Stimulated activated CD4-positive, alpha-beta T cell treated with anti-CD3 and anti-CD28 coated beads, Interleukin-2, amount 100 ng/mL, for 24 hours (primary cell): ENCODE data around the gene C13orf42.

ENCODE experiments used
- DNase-seq, 2 donors: peaks; one replicate each; pipeline ENCODE4 v3.0.0-alpha.2; 2020

Gene C13orf42

DNA sequence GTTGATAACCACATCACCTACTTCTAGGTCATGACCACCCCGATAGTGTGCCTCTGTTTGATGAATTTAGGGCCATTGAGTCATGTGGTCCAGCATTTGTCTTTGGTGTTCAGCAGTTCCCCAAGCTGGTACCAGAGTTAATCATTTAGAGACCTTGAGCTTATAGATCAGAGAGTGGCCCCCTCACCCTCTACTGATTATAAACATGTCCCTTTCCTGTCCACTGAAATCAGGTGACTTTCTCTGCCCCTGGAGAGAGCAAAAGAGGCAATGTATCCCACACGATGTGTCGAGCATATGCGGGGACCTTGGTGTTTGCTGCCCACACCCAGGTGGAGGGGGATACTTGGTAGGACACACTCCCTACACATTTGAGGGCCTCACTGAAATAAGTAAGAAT, 46.3 kb downstream of the C13orf42 start:
- no peak for DNase-seq

DNA sequence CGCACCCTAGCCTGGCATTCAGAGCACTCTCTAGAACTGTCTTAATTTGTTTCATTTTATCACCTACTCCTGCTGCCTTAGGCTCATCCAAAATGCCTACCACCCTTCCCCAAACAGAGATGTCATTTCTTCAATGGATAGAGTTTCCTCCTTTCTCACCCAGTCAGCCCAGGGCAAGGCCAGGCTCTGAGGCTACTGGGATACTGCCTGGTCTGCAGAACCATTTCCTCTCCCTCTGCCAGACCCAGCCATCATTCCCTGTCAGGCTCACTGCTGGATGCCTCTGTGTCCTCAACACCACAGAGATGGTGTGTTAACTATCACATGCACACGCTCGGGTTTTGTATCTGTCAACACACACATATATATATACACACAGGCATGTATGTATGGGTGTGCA, 47.2 kb downstream of the C13orf42 start:
- DNase-seq = no peak

DNA sequence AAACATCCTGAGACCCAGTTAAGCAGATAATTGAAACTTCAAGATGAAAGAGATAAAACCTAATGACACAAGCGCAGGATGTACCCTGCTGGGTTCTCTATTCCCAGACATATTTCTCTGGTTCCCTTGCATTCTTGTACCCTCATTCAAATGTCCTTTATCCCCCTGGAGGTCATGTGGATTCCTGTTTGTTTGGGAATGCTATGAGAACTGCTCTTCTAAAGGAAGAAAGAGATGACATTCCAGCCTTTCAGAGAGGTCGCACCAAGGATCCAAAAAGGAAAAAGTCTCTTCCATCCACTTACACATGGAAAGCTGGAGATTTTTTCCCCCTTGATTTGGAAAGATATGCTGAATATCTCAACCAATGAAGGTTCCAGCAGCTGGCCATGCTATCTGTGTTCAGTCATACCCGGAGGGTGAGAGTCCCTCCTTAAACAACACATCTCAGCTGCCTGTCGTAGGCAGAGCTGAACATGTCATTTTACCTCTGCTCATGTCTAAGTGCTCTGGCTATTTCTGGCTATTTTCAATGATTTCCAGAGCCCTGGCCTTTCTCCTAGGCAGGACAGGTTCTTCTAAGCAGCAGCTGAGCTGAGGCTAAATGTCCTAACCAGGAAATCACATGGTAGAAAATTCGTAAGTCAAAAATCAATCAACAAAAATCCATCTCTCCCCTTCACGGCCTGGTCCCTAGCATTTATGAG, 52.5 kb downstream of the C13orf42 start:
- no peak for DNase-seq

DNA sequence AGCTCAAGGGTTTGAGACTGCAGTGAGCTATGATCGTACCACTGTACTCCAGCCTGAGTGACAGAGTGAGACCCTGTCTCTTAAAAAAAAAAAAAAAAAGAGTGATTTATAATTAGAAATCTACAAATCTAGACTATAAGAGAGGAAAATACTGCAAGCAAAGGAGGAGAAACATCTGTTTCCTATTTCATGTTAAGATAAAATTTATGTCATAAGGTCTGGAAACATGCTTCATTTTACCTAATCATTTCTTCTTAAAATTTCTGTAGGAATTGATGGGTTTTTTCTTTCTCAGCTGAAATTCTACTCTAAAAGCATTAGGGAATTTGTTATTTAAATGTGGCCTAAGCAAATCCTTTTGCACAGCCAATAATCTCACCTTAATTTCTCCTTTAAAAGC, 53.2 kb downstream of the C13orf42 start:
- no peak for DNase-seq

DNA sequence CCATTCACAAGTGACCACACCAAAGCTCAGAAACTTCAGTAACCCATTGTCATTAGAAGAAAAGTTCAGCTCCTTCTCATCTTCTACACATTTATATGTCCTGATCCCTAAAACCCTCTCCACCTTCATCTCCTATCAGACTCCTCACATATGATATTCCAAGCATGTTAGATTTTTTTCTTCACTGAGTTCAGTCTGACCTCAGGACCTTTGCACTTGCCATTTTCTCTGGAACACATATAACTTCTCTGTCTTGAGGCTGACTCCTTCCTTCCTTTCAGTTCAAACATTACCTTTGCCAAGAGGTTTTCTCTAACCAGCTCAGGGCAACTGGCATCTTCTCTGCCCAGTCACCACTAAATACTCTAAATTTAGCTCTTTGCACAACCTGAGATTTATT, 54.1 kb downstream of the C13orf42 start:
- no peak for DNase-seq

DNA sequence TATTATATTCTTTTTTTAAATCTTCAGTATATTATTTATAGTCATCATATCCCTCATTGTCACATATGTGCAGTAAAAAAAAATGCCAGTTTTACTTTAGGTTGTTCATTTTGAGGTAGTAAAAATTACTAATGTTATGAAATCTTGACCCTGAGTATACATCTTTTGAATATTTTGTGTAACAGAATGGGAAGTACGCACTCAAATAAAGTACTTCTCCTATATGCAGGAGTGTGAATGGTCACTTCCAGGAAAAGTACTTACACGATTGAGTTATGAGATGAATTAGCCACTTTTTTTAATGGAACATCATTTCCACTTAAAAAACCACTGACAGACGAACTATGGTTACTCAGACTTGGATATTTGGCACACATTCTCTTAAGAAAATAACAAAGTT, 58.5 kb downstream of the C13orf42 start:
- DNase-seq = no peak

DNA sequence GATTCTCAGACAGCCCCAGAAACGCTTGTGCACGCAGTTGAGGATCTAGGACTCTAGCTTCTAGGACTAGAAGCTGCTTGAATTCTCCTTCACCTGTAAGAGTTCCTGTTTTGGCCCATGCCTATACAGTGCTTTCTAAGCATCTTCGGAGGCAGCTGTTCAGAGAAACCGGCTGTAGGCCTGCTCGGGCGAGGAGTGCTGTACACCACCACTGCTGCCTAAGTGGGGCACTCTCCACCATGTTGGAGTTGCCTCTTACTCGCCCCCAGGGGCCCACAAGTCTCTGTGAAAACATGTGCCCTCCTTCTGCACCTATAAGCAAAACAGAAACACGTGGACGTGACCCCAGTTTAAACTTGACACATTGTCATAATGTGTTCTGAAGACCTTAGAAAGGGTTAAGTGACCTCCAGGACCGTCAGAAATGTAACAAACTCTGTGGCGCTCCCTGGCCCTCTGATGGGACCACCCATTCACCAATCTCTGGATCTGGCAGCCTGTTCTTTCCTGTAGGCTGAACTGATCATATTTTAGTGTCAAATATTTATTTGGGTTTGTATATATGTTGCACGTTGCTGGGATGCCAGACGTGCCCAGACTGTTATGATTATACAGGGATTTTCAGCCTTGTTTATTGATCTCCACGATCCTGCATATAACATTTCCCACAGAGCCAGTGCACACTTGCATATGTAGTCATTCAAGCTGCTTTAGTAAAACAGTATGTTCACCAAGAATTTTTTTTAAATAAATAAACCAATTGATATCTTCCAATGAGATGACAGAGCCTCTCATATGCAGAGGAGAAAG, 60.8 kb downstream of the C13orf42 start:
- DNase-seq = no peak

DNA sequence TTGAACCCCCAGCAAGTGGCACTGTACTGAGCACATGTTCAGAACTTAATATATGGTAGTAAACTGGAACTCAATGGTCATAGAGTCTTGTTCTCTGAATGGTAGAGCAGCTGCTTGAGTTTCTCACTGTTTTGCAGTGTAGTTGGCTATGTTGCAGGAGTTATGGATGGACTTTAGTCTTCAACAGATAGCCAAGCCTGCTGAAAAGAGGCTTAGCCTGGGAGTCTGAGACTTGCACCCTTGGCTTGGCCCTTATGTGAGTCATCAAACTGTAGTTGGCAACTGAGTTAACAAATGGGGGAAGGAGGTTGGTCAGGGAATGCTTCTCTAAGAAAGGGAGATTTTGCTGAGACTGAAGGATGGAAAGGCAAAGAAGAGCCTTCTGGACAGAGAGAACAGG, 62.5 kb downstream of the C13orf42 start:
- DNase-seq = no peak

DNA sequence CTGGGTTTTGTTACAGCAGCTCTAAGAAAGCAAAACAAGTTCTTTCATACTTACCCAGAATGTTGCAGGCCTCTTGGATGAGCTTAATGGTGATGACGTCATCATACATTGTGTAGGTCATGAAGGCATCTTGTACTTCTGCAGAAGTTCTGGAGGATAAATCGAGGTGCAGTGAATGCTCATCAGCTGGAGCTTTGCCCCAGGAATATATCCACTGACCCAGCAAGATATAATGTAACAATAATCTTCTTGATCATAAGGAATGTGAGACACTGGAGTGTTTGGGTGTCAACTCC, 63.0 kb downstream of the C13orf42 start:
- DNase-seq = no peak

DNA sequence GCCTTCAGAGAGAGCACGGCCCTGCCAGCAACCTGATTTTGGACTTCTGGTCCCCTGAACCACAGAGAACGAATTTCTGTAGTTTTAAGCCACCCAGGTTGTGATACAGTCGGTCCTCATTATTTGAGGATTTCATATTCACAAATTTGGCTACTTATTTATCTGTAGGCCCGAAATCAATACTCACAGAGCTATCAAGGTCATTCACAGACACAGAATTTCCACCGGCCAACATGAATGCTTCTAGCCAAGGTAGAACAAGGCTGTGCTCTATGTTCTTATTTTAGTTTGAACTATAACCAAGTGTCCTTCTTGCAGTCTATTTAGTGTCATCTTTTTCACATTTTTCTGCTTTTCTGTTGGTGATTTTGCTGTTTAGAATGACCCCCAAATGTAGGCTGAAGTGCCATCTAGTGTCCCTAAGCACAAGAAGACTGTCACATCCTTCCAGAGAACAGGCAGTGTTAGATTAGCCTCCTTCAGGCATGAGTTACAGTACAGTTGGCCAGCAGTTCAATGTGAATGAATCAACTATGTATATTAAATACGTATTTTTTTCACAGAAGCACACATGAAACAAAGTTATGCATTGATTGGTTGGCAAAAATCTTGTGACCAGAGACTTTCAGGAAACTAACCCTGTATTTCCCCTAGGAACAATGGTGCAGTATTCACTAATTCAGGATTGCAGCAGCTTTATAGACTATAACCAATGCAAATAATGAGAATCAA, 63.5 kb downstream of the C13orf42 start:
- no peak for DNase-seq

DNA sequence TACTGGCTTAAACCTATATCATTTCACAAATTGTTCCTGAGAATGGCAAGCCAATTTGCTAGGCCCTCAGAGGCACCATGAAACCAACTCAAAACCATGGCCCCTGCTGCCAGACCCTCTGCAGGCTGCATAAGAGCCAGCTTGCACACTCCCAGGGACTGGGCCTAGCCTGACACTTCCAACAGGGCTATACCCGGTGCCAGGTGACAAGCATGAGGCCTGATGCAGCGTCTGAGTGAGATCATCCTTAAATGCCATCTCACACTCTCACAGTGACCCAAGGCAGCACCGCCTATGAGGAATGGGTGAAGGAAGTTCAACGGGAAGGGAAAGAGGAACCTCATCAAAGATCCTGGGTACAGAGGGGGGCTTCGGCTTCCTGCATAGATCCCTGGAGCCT, 65.6 kb downstream of the C13orf42 start:
- no peak for DNase-seq

DNA sequence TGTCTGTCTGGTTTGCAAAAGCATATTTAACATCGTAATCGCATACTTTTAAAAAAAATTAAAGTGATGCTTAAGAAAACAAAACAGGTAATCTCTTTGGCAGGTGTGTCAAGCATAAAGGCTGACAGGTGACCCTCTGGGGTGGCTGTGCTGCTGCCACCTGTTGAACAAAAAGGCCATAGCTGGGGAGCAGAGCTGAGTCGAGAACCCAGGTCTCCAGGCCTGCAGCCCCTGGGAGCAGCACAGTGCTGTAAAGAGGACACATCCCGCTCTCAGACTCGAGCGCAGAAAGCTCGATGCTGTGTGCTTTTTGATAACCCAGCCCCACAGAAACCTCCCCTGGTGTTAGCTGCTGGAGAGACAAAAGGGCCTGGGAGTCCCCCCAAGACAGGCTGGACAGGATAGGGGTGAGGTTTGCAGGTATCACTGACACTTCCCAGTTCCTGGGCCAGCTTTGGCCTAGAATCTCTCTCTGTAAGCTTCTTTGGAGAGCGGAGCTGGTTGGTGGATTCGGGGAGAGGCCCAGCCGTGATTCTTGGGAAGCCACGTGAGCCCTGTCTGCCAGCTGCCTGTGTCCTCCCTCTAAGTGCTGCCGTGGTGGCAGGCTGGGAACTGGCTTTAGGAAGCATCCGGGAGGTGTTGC, 66.9 kb downstream of the C13orf42 start:
- no peak for DNase-seq

DNA sequence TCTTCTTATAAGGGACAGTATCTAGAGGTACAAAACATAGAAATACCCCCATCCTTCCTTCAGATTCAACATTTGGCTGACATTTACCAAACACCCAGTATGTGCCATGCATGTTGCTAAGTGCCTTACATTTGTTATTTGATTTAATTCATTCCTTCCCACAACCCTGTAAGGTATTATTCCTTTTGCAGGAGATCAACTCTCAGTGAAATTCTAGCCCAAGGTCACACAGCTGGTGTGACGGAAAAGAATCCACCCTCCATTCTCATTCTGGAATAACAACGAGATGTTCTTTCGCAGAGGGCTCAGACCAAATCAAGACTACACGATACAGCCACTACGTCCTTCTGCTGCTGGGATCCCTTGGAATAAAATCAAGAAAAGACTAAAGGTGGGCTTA, 67.8 kb downstream of the C13orf42 start:
- DNase-seq = no peak

DNA sequence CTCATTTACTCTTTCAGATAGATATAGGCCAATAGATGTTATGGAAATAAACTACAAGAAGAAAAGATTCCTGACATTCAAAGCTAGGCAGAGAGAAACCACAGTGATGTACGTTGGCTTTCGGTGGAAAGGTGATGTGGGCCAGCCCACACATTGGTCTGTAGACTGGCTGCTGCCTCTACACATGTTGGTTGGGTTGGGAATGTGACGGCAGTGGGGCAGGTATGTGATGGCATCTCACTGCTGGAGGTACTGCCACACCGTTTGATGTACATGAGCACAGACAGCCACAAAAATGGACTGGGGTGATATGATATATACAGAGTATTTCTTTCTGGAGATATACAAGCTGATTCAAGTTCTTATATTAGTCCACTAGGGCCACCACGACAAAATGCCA, 69.4 kb downstream of the C13orf42 start:
- DNase-seq = no peak

DNA sequence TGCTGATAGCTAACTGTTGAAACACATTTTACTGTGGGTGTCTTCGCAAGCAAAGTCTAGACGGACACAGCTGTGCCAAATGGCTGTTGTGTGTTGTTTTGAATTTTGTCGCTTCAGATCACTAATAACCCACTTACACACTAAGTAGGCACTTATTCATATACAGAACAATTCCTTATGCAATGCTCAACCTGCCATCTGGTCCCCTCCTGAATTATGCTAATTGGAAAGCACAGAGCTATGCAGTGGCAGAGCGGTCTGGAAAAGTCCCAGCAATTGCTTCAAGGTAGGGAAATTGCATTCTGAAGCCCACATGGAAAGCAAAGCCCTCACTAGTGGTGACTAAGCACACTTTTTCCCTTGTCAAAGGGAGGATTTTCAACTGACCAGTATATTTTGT, 69.9 kb downstream of the C13orf42 start:
- DNase-seq = no peak

DNA sequence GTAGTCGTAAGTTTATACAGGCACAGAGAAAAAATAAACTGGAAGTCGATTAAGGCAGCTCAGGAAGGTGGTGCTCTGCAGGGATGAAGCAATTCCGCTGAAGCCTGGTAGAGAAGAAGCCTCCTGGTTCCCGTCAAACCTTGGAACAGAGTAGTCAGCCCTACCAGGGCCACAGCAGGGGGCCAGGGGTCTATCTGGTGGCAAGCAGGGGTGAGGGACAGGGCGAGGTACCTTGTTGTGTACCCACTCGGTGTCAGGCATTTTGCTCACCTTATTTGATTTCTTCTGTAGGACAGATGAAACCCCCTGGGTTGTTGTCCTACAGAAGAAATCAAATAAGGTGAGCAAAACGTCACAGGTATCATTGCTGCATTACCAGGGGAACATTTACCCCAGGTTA, 70.6 kb downstream of the C13orf42 start:
- DNase-seq = no peak

DNA sequence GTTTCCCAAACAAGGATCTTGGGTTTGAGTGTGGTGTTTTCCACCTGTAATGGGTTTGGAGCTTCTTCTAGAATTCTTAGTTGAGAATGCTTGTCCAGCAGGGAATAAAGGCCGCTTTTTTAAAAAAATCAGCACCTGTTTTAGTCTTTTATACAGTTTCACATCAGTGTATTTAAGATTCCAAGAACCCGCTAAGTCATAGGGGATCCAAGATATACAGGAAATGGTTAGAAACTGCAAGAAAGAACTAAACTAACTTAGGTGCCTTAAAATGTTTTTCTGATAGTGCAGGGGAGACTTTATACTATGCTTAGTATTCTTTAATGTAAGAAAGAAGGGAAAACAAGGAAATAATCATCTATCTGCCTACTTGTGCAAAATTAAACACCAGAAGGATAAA, 74.7 kb downstream of the C13orf42 start:
- no peak for DNase-seq

DNA sequence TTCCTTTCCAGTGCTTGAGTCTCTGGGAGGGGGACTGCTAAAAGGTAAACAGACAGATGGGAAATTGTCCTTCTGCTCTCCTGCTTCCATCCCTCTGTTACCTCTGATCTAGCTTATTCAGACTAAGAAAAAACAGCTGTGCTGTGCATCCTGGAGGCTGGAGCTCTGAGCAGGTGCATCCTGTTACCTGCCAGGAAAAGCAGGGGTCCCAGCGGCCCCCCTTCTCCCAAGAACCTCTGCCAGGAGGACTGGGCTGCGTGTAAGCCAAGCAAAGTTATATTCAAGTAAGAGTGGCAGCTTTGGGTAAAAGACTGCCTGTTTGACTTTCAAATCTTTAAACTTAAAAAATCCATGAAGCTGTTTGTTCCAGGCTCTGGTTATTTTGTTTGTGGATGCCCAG, 75.1 kb downstream of the C13orf42 start:
- no peak for DNase-seq

DNA sequence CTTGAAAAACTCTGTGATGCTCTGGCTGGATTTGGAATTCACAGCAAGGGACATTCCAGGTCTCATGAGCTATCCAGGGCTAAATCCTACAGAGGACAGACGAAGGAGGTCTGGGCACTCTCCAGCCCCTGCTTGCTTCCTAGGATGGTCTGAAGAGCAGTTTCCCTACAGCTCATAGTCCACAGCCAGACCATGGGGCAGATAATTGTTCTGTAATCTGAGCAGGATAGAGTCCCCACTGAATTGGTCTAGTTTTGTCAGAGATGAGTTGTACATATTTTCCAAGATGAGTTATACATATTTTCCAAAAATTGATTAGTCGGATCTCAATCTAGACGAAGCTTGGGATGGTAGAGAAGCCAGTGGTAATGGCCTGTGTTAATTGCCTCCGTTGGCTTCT, 75.6 kb downstream of the C13orf42 start:
- DNase-seq = no peak

DNA sequence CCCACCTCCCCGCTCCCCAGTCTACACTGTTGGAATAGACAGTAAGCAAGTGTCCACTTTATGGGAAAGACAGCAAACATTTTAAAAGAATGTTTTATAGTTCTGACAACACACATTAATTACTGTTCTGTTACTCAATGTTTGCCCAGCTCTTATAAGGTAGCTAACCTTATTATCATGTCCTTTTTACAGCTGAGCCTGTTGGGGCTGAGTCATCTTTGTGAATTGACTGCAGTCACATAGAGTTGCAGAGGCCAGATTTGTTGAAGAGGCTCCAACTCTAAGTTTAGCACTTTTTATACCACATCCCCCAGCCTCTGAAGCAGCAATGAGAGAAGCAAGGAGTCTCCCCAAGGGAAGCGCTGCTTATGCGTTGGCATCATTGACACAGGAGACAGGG, 76.2 kb downstream of the C13orf42 start:
- no peak for DNase-seq

DNA sequence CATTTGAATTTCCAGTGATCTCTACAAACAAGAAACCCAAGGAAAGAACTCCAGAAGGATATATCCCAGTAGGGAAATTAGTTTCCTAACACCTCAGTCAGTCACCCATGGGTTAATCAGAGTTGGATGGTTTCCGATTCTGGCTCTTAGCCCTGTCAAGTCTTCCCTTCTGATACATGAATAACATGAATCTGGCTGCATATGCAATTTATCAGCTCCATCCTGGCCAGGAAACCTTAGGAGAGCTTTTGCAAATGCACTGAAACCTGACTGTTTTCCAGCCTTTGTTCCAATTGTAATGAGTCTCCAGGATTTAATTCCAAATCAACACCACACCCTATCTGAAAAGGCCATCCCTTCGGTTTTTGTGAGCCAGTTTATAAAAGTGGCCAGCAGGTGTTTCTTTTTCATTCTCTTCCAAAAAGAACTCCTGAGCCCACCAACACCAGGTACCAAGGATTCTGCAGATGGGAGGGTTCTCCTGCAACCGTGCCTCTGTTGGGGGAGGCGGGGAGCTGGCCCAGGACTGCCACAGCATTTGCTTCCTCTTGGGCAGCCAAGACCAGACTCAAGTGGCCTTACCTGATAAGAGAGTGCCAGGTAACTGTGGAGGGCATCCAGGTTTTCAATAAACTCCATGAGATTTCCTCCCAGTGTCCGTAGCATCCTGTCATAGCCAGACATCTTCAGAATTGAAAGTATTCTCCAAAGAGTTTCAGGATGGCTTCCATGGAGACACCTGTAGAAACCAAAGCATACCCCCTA, 77.5 kb downstream of the C13orf42 start:
- no peak for DNase-seq

DNA sequence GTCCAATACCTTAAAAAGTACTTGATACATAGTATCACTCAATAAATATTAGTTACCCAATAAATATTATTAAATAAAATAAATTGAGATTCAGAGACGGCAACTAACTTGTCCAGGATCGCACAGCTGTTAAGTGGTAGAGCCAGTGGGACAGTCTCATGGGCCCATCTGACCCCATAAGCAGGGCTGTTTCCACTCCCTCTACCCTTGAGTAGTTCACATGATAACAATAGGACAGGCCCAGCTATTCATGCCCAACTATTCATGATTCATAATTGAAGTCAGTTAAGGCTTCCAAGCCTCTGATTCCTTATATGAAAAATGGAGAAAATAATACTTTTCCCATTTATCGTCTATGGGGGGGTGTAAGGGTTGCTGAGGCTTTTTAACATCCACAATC, 78.2 kb downstream of the C13orf42 start:
- DNase-seq = no peak
